Measurements from ENCODE around the gene ARID5A. TPM values are rescaled to one million over a fixed set of nuclear protein-coding genes. Genes with fewer than 3 reads are reported as not detected.

ARID5A gene
- total and polyA plus RNA-seq, 4 donors, result 12.5 to 61.9 (median 28.4) TPM

GRCh38 chr2:96506016-96506906 is 30.3 kb upstream of the ARID5A start:
- ATAC-seq (ENCODE audit: insufficient read depth, low FRiP score), result no peak
- Histone ChIP-seq H3K9me3 (ENCODE audit: control insufficient read depth in 4 of 4, insufficient read depth in 3 of 4, low read length in 3 of 4) (no peaks in the 10 kb centered on the region), H3K4me3 (no peak overlapping the region), H3K27ac (ENCODE audit: low read depth in 1 of 2, low read length in 1 of 2) (no peak overlapping the region), H3K4me1 (ENCODE audit: control insufficient read depth in 5 of 5, insufficient read depth in 5 of 5, low read length in 5 of 5) (peaks cover 0 to 33% (median 10%) of the 10 kb centered on the region in 5 donors), H3K27me3 (ENCODE audit: control insufficient read depth in 3 of 3, insufficient read depth in 3 of 3, low read length in 2 of 3) (peaks cover 0 to under 1% (median 0%) of the 10 kb centered on the region in 3 donors), H3K9ac (ENCODE audit: insufficient read depth in 1 of 2, low read length in 2 of 2) (no peak overlapping the region), H3K36me3 (ENCODE audit: control insufficient read depth in 4 of 4, insufficient read depth in 4 of 4, low read length in 4 of 4) (no peaks in the 10 kb centered on the region)
- WGBS, 2 donors, result 90 to 96% methylated on average over 8 of the region's 8 CpGs
- TF ChIP-seq CTCF (IDR thresholded peaks at IDR 0.05; ENCODE audit: control extremely low read depth, extremely low read depth), result no peak
- no peak for DNase-seq

GRCh38 chr2:96506907-96507240 is 29.7 kb upstream of the ARID5A start:
- no peak overlapping the region for H3K27ac ChIP-seq (ENCODE audit: low read depth in 1 of 2, low read length in 1 of 2)
- no peaks in the 10 kb centered on the region for H3K9me3 ChIP-seq (ENCODE audit: control insufficient read depth in 4 of 4, insufficient read depth in 3 of 4, low read length in 3 of 4)
- DNase-seq (no peak), ATAC-seq (ENCODE audit: insufficient read depth, low FRiP score) (no peak)
- WGBS, 2 donors, result 94 to 97% methylated on average over 7 of the region's 7 CpGs
- H3K9ac ChIP-seq (ENCODE audit: insufficient read depth in 1 of 2, low read length in 2 of 2), result no peak overlapping the region
- H3K4me1 ChIP-seq (ENCODE audit: control insufficient read depth in 5 of 5, insufficient read depth in 5 of 5, low read length in 5 of 5), result peaks cover 0 to 28% (median 10%) of the 10 kb centered on the region in 5 donors
- no peaks in the 10 kb centered on the region for H3K27me3 ChIP-seq (ENCODE audit: control insufficient read depth in 3 of 3, insufficient read depth in 3 of 3, low read length in 2 of 3)
- TF ChIP-seq CTCF (IDR thresholded peaks at IDR 0.05; ENCODE audit: control extremely low read depth, extremely low read depth), result no peak
- H3K4me3 ChIP-seq, result no peak overlapping the region
- no peaks in the 10 kb centered on the region for H3K36me3 ChIP-seq (ENCODE audit: control insufficient read depth in 4 of 4, insufficient read depth in 4 of 4, low read length in 4 of 4)

- WGBS, 2 donors, result 7 to 8% methylated on average over 38 of the region's 38 CpGs
- H3K27ac ChIP-seq (ENCODE audit: low read depth in 1 of 2, low read length in 1 of 2), result no peak overlapping the region
- H3K36me3 ChIP-seq (ENCODE audit: control insufficient read depth in 4 of 4, insufficient read depth in 4 of 4, low read length in 4 of 4), result no peaks in the 10 kb centered on the region
- peak; percentile 88 for TF ChIP-seq CTCF (IDR thresholded peaks at IDR 0.05; ENCODE audit: control extremely low read depth, extremely low read depth)
- peak overlapping the region; percentile 12 for H3K4me3 ChIP-seq
- no peak overlapping the region for H3K9ac ChIP-seq (ENCODE audit: insufficient read depth in 1 of 2, low read length in 2 of 2)
- DNase-seq, result peak; percentile 55 to 74 (median 65)
- peaks cover 0 to 18% (median 10%) of the 10 kb centered on the region in 5 donors for H3K4me1 ChIP-seq (ENCODE audit: control insufficient read depth in 5 of 5, insufficient read depth in 5 of 5, low read length in 5 of 5)
- no peaks in the 10 kb centered on the region for H3K27me3 ChIP-seq (ENCODE audit: control insufficient read depth in 3 of 3, insufficient read depth in 3 of 3, low read length in 2 of 3)
- H3K9me3 ChIP-seq (ENCODE audit: control insufficient read depth in 4 of 4, insufficient read depth in 3 of 4, low read length in 3 of 4), result no peaks in the 10 kb centered on the region
- ATAC-seq (ENCODE audit: insufficient read depth, low FRiP score), result peak; percentile 84
Measured at GRCh38 chr2:96507957-96508520, 28.5 kb upstream of the ARID5A start.
